Liver (tissue), 9 donors: ENCODE measurements around the gene XRCC6. TPM values are rescaled to one million over a fixed set of nuclear protein-coding genes. Genes with fewer than 3 reads are reported as not detected.

Experiments
- DNase-seq: peaks from one replicate; pipeline ENCODE4 v3.0.0-alpha.2; 2017; ENCODE audit warnings: low spot score
- H3K27ac ChIP-seq, 2 donors: one replicate each; pipeline ENCODE4 v1.7.0; 2013; ENCODE audit warnings: inconsistent platforms in 2 of 2, low read length in 2 of 2, control low read depth in 1 of 2, low read depth in 1 of 2, mild to moderate bottlenecking in 1 of 2
- H3K27me3 ChIP-seq, 4 donors: one replicate each; pipeline versions ENCODE4 v1.6.1 to v1.7.0; 2013; ENCODE audit warnings: low read length in 3 of 4, inconsistent platforms in 1 of 4, mild to moderate bottlenecking in 1 of 4, moderate library complexity in 1 of 4; ENCODE audit not compliant: control insufficient read depth in 4 of 4, insufficient read depth in 4 of 4
- H3K36me3 ChIP-seq, 4 donors: one replicate each; pipeline versions ENCODE4 v1.6.1 to v1.7.0; 2013; ENCODE audit warnings: low read length in 3 of 4, mild to moderate bottlenecking in 3 of 4, low read depth in 1 of 4, moderate library complexity in 1 of 4; ENCODE audit not compliant: control insufficient read depth in 4 of 4, insufficient read depth in 3 of 4
- H3K4me1 ChIP-seq, 4 donors: one replicate each; pipeline versions ENCODE4 v1.6.1 to v1.7.0; 2013; ENCODE audit warnings: low read length in 3 of 4, mild to moderate bottlenecking in 3 of 4, moderate library complexity in 1 of 4; ENCODE audit not compliant: control insufficient read depth in 4 of 4, insufficient read depth in 4 of 4
- H3K4me3 ChIP-seq, 3 donors: one replicate each; pipeline versions ENCODE4 v1.6.1 to v1.7.0; 2013; ENCODE audit warnings: low read length in 3 of 3, control low read depth in 1 of 3, low read depth in 1 of 3, mild to moderate bottlenecking in 1 of 3
- H3K9ac ChIP-seq, 2 donors: one replicate each; pipeline ENCODE4 v1.7.0; 2013; ENCODE audit warnings: low read length in 2 of 2, mild to moderate bottlenecking in 2 of 2, moderate library complexity in 2 of 2, control low read depth in 1 of 2, low read depth in 1 of 2
- H3K9me3 ChIP-seq, 4 donors: one replicate each; pipeline versions ENCODE4 v1.6.1 to v1.7.0; 2013; ENCODE audit warnings: low read length in 3 of 4; ENCODE audit not compliant: control insufficient read depth in 4 of 4
- EGR1 ChIP-seq, 2 donors: IDR thresholded peaks; 2 replicates each; pipeline ENCODE4 v1.6.1; 2016 to 2018; ENCODE audit warnings: antibody characterized with exemption in 2 of 2, low read depth in 2 of 2
- FOXA1 ChIP-seq: IDR thresholded peaks from 2 replicates; pipeline ENCODE4 v1.6.1; 2016; ENCODE audit warnings: antibody characterized with exemption
- FOXA2 ChIP-seq: IDR thresholded peaks from 2 replicates; pipeline ENCODE4 v1.6.1; 2016; ENCODE audit warnings: antibody characterized with exemption
- GABPA ChIP-seq, 2 donors: IDR thresholded peaks in 1 of 2; conservative IDR thresholded peaks in 1 of 2; 2 replicates each; pipeline ENCODE4 v1.6.1; 2016; ENCODE audit warnings: antibody characterized with exemption in 2 of 2, mild to moderate bottlenecking in 1 of 2, moderate library complexity in 1 of 2
- HNF4A ChIP-seq, 2 donors: conservative IDR thresholded peaks; 2 replicates each; pipeline ENCODE4 v1.6.1; 2016; ENCODE audit warnings: antibody characterized with exemption in 2 of 2, mild to moderate bottlenecking in 2 of 2
- NR2F2 ChIP-seq: IDR thresholded peaks from 2 replicates; pipeline ENCODE4 v1.6.1; 2016; ENCODE audit warnings: antibody characterized with exemption
- RAD21 ChIP-seq, 2 donors: IDR thresholded peaks; 2 replicates each; pipeline ENCODE4 v1.6.1; 2016; ENCODE audit warnings: antibody characterized with exemption in 2 of 2, mild to moderate bottlenecking in 2 of 2
- RXRA ChIP-seq, 2 donors: IDR thresholded peaks; 2 replicates each; pipeline ENCODE4 v1.6.1; 2017 to 2018; ENCODE audit warnings: antibody characterized with exemption in 2 of 2, mild to moderate bottlenecking in 1 of 2
- SP1 ChIP-seq: IDR thresholded peaks from 2 replicates; pipeline ENCODE4 v1.6.1; 2018; ENCODE audit warnings: antibody characterized with exemption, mild to moderate bottlenecking
- TAF1 ChIP-seq: conservative IDR thresholded peaks from 2 replicates; pipeline ENCODE4 v1.6.1; 2016; ENCODE audit warnings: antibody characterized with exemption, mild to moderate bottlenecking
- YY1 ChIP-seq: IDR thresholded peaks from 2 replicates; pipeline ENCODE4 v1.6.1; 2016; ENCODE audit warnings: antibody characterized with exemption, mild to moderate bottlenecking
- WGBS: extraction: QIAGEN DNeasy Blood & Tissue Kit; methylation state at CpG from one replicate; pipeline ENCODE4 v1.1.7; 2013; 5-methylcytosine and 5-hydroxymethylcytosine counted together
- polyA plus RNA-seq, 2 donors: library from polyadenylated mRNA; stranded (reverse) in 1 of 2; unstranded in 1 of 2; fragments of 200-250 nt in 1 of 2; fragments of >200 nt in 1 of 2; fragmentation: Nextera tagmentation in 1 of 2; extraction: Ambion mirVana in 1 of 2; gene quantifications; one replicate each; pipeline versions ENCODE4 v1.2.1 to v1.2.3, GENCODE V29; 2013 to 2015
- total RNA-seq, 2 donors: library from RNA; depleted of rRNA; stranded (reverse); fragments of >200 nt; gene quantifications; one replicate each; pipeline ENCODE4 v1.2.3, GENCODE V29; 2014
- TF ChIP-seq, protein P1 (sequence below): IDR thresholded peaks from 2 replicates; pipeline ENCODE4 v1.6.1; 2016; ENCODE audit warnings: antibody characterized with exemption
- TF ChIP-seq, protein P2 (sequence below): fragments of 150-350 bp; IDR thresholded peaks from 2 replicates; pipeline ENCODE4 v1.5.1; 2017; ENCODE audit warnings: improper control_type of control experiment, low read depth, low read length; ENCODE audit not compliant: missing input control
- TF ChIP-seq, protein P3 (sequence below): IDR thresholded peaks from 2 replicates; pipeline ENCODE4 v1.6.1; 2016; ENCODE audit warnings: antibody characterized with exemption, mild to moderate bottlenecking
- TF ChIP-seq, protein P4 (sequence below): IDR thresholded peaks from 2 replicates; pipeline ENCODE4 v1.6.1; 2016; ENCODE audit warnings: antibody characterized with exemption
- donor health status: healthy.
- donor health status: healthy.
- donor health status: healthy.
- donor health status: healthy.
- donor health status: healthy.

XRCC6 gene
- total and polyA plus RNA-seq, 4 donors, result 81.8 to 148 (median 96.0) TPM

DNA sequence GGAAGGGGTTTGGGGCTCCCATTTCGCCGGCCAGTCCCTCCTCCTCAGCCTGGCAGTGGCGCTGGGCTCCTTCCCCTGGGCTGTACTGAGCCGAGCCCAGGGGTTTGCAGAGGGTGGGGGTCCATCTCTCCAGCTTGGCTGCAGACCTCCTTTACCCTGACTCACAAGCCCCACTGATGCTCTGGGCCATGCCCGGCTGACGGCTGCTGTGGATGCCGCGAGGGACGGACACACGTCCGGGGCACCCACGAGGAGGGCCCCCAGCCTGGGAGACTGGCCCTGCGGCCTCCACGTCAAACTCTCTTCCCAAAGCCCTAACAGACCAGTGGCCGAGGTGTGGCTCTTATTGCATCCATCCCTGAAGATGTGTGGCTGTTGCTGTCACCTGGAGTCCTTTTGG, 45.6 kb upstream of the XRCC6 start:
- H3K9ac ChIP-seq, result no peak overlapping the region
- H3K4me3 ChIP-seq, result no peak overlapping the region
- H3K27me3 ChIP-seq, result no peaks in the 10 kb centered on the region
- H3K36me3 ChIP-seq, result peaks cover 6 to 15% (median 14%) of the 10 kb centered on the region in 4 donors
- TF ChIP-seq, protein P1, sequence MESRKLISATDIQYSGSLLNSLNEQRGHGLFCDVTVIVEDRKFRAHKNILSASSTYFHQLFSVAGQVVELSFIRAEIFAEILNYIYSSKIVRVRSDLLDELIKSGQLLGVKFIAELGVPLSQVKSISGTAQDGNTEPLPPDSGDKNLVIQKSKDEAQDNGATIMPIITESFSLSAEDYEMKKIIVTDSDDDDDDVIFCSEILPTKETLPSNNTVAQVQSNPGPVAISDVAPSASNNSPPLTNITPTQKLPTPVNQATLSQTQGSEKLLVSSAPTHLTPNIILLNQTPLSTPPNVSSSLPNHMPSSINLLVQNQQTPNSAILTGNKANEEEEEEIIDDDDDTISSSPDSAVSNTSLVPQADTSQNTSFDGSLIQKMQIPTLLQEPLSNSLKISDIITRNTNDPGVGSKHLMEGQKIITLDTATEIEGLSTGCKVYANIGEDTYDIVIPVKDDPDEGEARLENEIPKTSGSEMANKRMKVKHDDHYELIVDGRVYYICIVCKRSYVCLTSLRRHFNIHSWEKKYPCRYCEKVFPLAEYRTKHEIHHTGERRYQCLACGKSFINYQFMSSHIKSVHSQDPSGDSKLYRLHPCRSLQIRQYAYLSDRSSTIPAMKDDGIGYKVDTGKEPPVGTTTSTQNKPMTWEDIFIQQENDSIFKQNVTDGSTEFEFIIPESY, result no peak
- TF ChIP-seq YY1, result no peak
- TF ChIP-seq FOXA1, result no peak
- TF ChIP-seq RAD21 (IDR thresholded peaks at IDR 0.05), result no peak
- TF ChIP-seq, protein P2, sequence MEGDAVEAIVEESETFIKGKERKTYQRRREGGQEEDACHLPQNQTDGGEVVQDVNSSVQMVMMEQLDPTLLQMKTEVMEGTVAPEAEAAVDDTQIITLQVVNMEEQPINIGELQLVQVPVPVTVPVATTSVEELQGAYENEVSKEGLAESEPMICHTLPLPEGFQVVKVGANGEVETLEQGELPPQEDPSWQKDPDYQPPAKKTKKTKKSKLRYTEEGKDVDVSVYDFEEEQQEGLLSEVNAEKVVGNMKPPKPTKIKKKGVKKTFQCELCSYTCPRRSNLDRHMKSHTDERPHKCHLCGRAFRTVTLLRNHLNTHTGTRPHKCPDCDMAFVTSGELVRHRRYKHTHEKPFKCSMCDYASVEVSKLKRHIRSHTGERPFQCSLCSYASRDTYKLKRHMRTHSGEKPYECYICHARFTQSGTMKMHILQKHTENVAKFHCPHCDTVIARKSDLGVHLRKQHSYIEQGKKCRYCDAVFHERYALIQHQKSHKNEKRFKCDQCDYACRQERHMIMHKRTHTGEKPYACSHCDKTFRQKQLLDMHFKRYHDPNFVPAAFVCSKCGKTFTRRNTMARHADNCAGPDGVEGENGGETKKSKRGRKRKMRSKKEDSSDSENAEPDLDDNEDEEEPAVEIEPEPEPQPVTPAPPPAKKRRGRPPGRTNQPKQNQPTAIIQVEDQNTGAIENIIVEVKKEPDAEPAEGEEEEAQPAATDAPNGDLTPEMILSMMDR, result no peak
- no peak for TF ChIP-seq GABPA (IDR thresholded peaks at IDR 0.05 in 1 of 2, conservative IDR thresholded peaks at IDR 0.05 in 1 of 2)
- TF ChIP-seq, protein P3, sequence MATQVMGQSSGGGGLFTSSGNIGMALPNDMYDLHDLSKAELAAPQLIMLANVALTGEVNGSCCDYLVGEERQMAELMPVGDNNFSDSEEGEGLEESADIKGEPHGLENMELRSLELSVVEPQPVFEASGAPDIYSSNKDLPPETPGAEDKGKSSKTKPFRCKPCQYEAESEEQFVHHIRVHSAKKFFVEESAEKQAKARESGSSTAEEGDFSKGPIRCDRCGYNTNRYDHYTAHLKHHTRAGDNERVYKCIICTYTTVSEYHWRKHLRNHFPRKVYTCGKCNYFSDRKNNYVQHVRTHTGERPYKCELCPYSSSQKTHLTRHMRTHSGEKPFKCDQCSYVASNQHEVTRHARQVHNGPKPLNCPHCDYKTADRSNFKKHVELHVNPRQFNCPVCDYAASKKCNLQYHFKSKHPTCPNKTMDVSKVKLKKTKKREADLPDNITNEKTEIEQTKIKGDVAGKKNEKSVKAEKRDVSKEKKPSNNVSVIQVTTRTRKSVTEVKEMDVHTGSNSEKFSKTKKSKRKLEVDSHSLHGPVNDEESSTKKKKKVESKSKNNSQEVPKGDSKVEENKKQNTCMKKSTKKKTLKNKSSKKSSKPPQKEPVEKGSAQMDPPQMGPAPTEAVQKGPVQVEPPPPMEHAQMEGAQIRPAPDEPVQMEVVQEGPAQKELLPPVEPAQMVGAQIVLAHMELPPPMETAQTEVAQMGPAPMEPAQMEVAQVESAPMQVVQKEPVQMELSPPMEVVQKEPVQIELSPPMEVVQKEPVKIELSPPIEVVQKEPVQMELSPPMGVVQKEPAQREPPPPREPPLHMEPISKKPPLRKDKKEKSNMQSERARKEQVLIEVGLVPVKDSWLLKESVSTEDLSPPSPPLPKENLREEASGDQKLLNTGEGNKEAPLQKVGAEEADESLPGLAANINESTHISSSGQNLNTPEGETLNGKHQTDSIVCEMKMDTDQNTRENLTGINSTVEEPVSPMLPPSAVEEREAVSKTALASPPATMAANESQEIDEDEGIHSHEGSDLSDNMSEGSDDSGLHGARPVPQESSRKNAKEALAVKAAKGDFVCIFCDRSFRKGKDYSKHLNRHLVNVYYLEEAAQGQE, result no peak
- H3K9me3 ChIP-seq, result no peaks in the 10 kb centered on the region
- no peak overlapping the region for H3K27ac ChIP-seq
- WGBS, result 94% methylated on average over 15 of the region's 15 CpGs
- DNase-seq, result no peak
- no peaks in the 10 kb centered on the region for H3K4me1 ChIP-seq

DNA sequence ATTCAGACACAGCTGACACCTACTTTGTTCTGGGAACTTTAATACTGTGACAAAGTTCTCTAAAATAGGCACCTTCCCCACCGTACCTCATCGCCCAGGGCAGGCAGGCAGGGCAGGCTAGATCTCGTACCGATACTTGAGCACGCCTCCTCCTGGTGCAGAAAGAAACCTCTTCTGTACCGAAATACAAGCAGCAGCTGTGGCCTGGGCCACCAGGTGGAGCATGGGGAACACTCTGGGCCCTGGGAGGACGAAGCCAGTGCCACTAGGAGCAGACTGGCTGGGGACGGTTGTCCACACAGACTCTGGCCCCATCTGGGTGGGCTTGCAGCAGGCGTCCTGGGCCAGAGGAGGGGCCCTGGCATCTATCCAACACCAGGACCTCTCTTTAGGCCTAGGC, 44.2 kb upstream of the XRCC6 start:
- H3K36me3 ChIP-seq, result peaks cover 6 to 15% (median 14%) of the 10 kb centered on the region in 4 donors
- no peak overlapping the region for H3K9ac ChIP-seq
- H3K9me3 ChIP-seq, result no peaks in the 10 kb centered on the region
- H3K4me1 ChIP-seq, result no peaks in the 10 kb centered on the region
- no peaks in the 10 kb centered on the region for H3K27me3 ChIP-seq
- peak; percentile 70 for DNase-seq
- WGBS, result 58% methylated on average over 9 of the region's 9 CpGs
- no peak for TF ChIP-seq FOXA1
- no peak for TF ChIP-seq YY1
- no peak for TF ChIP-seq NR2F2
- no peak for TF ChIP-seq FOXA2
- TF ChIP-seq HNF4A (conservative IDR thresholded peaks at IDR 0.05), result no peak
- no peak for TF ChIP-seq GABPA (IDR thresholded peaks at IDR 0.05 in 1 of 2, conservative IDR thresholded peaks at IDR 0.05 in 1 of 2)
- TF ChIP-seq RAD21 (IDR thresholded peaks at IDR 0.05), result peak; percentile 85 to 87
- TF ChIP-seq RXRA (IDR thresholded peaks at IDR 0.05), result no peak
- TF ChIP-seq, protein P2, result peak; percentile 71
- TF ChIP-seq TAF1, result no peak
- TF ChIP-seq, protein P4, sequence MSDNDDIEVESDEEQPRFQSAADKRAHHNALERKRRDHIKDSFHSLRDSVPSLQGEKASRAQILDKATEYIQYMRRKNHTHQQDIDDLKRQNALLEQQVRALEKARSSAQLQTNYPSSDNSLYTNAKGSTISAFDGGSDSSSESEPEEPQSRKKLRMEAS, result no peak
- no peak for TF ChIP-seq SP1
- TF ChIP-seq EGR1 (IDR thresholded peaks at IDR 0.05; ENCODE audit: low read depth in 2 of 2), result no peak
- TF ChIP-seq, protein P1, result no peak
- H3K4me3 ChIP-seq, result no peak overlapping the region
- H3K27ac ChIP-seq, result no peak overlapping the region
